HFF-Myc (cell line): ENCODE data around the gene EN1.

ENCODE experiments used
- DNase-seq: peaks from one replicate; pipeline ENCODE4 v3.0.0-alpha.2; 2011; ENCODE audit warnings: low read depth; ENCODE audit errors: extremely low read depth
- H3K4me3 ChIP-seq: replicated peaks from 2 replicates; pipeline ENCODE4 v1.5.1; 2011; ENCODE audit warnings: low read depth, mild to moderate bottlenecking, control low read depth, low read length
- CTCF ChIP-seq: IDR thresholded peaks from 2 replicates; pipeline ENCODE4 v1.5.1; 2012; ENCODE audit warnings: mild to moderate bottlenecking, low read depth, low read length, control low read depth; ENCODE audit errors: missing control alignments

EN1 gene

GRCh38 chr2:118846953-118847761 is at the start of gene EN1:
Gene EN1 (minus strand): TSS chr2:118847648. CDS start chr2:118847167, 481 bp downstream.
- no peak for TF ChIP-seq CTCF
- DNase-seq, result no peak

GRCh38 chr2:118893100-118893499 is 45.7 kb upstream of the EN1 start:
- DNase-seq, result no peak
- H3K4me3 ChIP-seq, result no peak overlapping the region
- TF ChIP-seq CTCF, result no peak

More at GRCh38 chr2:118846953-118847761, at the start of gene EN1:
- H3K4me3 ChIP-seq, result no peak within 1 kb of the TSS

- no peak for TF ChIP-seq CTCF
- no peak overlapping the region for H3K4me3 ChIP-seq
- DNase-seq, result no peak
Observed at GRCh38 chr2:118889995-118890394, 42.5 kb upstream of the EN1 start.

GRCh38 chr2:118883792-118884191 is 36.3 kb upstream of the EN1 start:
- no peak for TF ChIP-seq CTCF
- DNase-seq, result no peak
- H3K4me3 ChIP-seq, result no peak overlapping the region

GRCh38 chr2:118882693-118883336 is 35.4 kb upstream of the EN1 start:
- no peak for DNase-seq
- no peak overlapping the region for H3K4me3 ChIP-seq
- peak; percentile 91 for TF ChIP-seq CTCF

- DNase-seq, result no peak
- no peak overlapping the region for H3K4me3 ChIP-seq
- TF ChIP-seq CTCF, result peak; percentile 79
Observed at GRCh38 chr2:118881490-118882129, 34.2 kb upstream of the EN1 start.
